K562 (cell line): Measurements from ENCODE around the gene ADAMTSL2. TPM values are rescaled to one million over a fixed set of nuclear protein-coding genes. Genes with fewer than 3 reads are reported as not detected.

Source experiments
- ATAC-seq: fragments of 200-7000 bp; cut with Tn5 transposase; 3 replicates; pipeline ENCODE4 v1.9.1; 2020; ENCODE audit warnings: moderate library complexity
- BruUV-seq: library from RNA; stranded (reverse); fragments of 400-500 nt; replicated peaks from 2 replicates; lab custom pipeline; 2021; lab: Mats Ljungman, UMichigan
- CTCF ChIA-PET: fragments of 300-600 bp; formaldehyde crosslinking; extraction: SDS; loops from one replicate; lab custom pipeline; 2021; ENCODE audit warnings: low intra/inter-chr PET ratio; lab: Yijun Ruan, JAX
- POLR2A ChIA-PET: fragments of 300-600, 350-650 bp; sonication (Branson Sonifier 250); formaldehyde crosslinking; extraction: SDS; loops from one replicate; lab custom pipeline; 2021; ENCODE audit warnings: antibody characterized with exemption, inconsistent platforms; lab: Yijun Ruan, JAX
- DNase-seq, 4 experiments: peaks; one replicate each; pipeline versions ENCODE4 v3.0.0 to v3.0.0-alpha.2; 2011 to 2018; ENCODE audit warnings: low spot score in 3 of 4, mixed read lengths in 3 of 4; ENCODE audit errors: extremely low read depth in 1 of 4
- FAIRE-seq: peaks from 2 replicates; lab custom pipeline; 2011; peaks lifted over from hg19 to GRCh38; lab: Jason Lieb, UNC
- H2AFZ ChIP-seq: 2 replicates; pipeline ENCODE4 v1.6.0; 2011; ENCODE audit warnings: low read depth, low read length, control low read depth, inconsistent platforms
- H3K27ac ChIP-seq: fragments of 200-600 bp; 3 replicates; pipeline ENCODE4 v1.8.0; 2011; ENCODE audit warnings: low read depth, mild to moderate bottlenecking, control low read depth, inconsistent platforms, low read length, moderate library complexity, mixed read lengths; ENCODE audit errors: extremely low read depth
- H3K27me3 ChIP-seq, 2 experiments: fragments of 300-600 bp in 1 of 2; 2 replicates in 1 of 2; 3 replicates in 1 of 2; pipeline versions ENCODE4 v1.6.0 to v1.8.0; 2011; ENCODE audit warnings: inconsistent platforms in 2 of 2, low read length in 2 of 2, mild to moderate bottlenecking in 1 of 2, mixed read lengths in 1 of 2, moderate library complexity in 1 of 2; ENCODE audit not compliant: control insufficient read depth in 2 of 2, insufficient read depth in 2 of 2
- H3K36me3 ChIP-seq: fragments of 300-600 bp; 3 replicates; pipeline ENCODE4 v1.8.0; 2011; ENCODE audit warnings: mild to moderate bottlenecking, low read length, inconsistent platforms; ENCODE audit not compliant: control insufficient read depth, insufficient read depth
- H3K4me1 ChIP-seq, 2 experiments: fragments of 200-600 bp in 1 of 2; replicated peaks in 1 of 2; 2 replicates in 1 of 2; 3 replicates in 1 of 2; pipeline versions ENCODE4 v1.5.1 to v1.8.0; 2011; ENCODE audit warnings: inconsistent platforms in 2 of 2, low read length in 2 of 2, mild to moderate bottlenecking in 1 of 2, mixed read lengths in 1 of 2, moderate library complexity in 1 of 2; ENCODE audit not compliant: control insufficient read depth in 2 of 2, insufficient read depth in 2 of 2
- H3K4me2 ChIP-seq: 2 replicates; pipeline ENCODE4 v1.6.1; 2011; ENCODE audit warnings: low read length, control low read depth, inconsistent platforms, mixed read lengths; ENCODE audit not compliant: insufficient read depth
- H3K4me3 ChIP-seq: fragments of 200-600 bp; sonication (generic), shearing (Covaris generic); 2 replicates; pipeline ENCODE4 v1.5.1; 2016; ENCODE audit warnings: control low read depth, inconsistent platforms
- H3K79me2 ChIP-seq: fragments of 200-600 bp; 3 replicates; pipeline ENCODE4 v1.8.0; 2011; ENCODE audit warnings: low read length, inconsistent platforms; ENCODE audit not compliant: control insufficient read depth, insufficient read depth
- H3K9ac ChIP-seq, 2 experiments: 2 replicates each; pipeline versions ENCODE4 v1.6.0 to v1.6.1; 2011; ENCODE audit warnings: low read depth in 2 of 2, low read length in 2 of 2, control low read depth in 1 of 2, inconsistent platforms in 1 of 2, mild to moderate bottlenecking in 1 of 2, mixed read lengths in 1 of 2; ENCODE audit not compliant: insufficient read depth in 1 of 2
- H3K9me1 ChIP-seq: one replicate; pipeline ENCODE4 v1.6.0; 2011; ENCODE audit warnings: inconsistent platforms, mild to moderate bottlenecking, low read length, moderate library complexity; ENCODE audit not compliant: control insufficient read depth, insufficient read depth
- H3K9me3 ChIP-seq: replicated peaks from 2 replicates; pipeline ENCODE4 v1.5.1; 2011; ENCODE audit warnings: low read depth, low read length, inconsistent platforms; ENCODE audit not compliant: control insufficient read depth, insufficient read depth
- H4K20me1 ChIP-seq: replicated peaks from 2 replicates; pipeline ENCODE4 v1.6.1; 2011; ENCODE audit warnings: low read length, inconsistent platforms, mixed read lengths; ENCODE audit not compliant: control insufficient read depth, insufficient read depth
- ETS1 ChIP-seq: conservative IDR thresholded peaks from 2 replicates; pipeline ENCODE4 v1.6.1; 2011; ENCODE audit warnings: low read depth, mild to moderate bottlenecking, low read length; ENCODE audit not compliant: control insufficient read depth
- GATA2 ChIP-seq: sonication (generic); formaldehyde crosslinking; IDR thresholded peaks from 2 replicates; pipeline ENCODE4 v1.4.0; 2020; ENCODE audit warnings: mild to moderate bottlenecking, missing genetic modification reagents
- HIVEP1 ChIP-seq: fragments of 250-450 bp; sonication (Bioruptor Pico); IDR thresholded peaks from 2 replicates; pipeline ENCODE4 v1.4.0; 2020; ENCODE audit warnings: mild to moderate bottlenecking
- JUN ChIP-seq, 2 experiments: sonication (generic) in 1 of 2; formaldehyde crosslinking in 1 of 2; IDR thresholded peaks; 2 replicates each; pipeline versions ENCODE4 v1.6.1 to v1.8.0; 2012 to 2022; ENCODE audit warnings: borderline replicate concordance in 2 of 2, mild to moderate bottlenecking in 2 of 2, improper control_type of control experiment in 1 of 2, low read depth in 1 of 2, low read length in 1 of 2, missing genetic modification reagents in 1 of 2
- ZBTB7A ChIP-seq: IDR thresholded peaks from 2 replicates; pipeline ENCODE4 v1.6.1; 2011; ENCODE audit warnings: low read depth, mild to moderate bottlenecking, low read length, moderate library complexity, borderline replicate concordance; ENCODE audit not compliant: control insufficient read depth
- ZFP30 ChIP-seq: fragments of 250-450 bp; sonication (Bioruptor Pico); IDR thresholded peaks from 2 replicates; pipeline ENCODE4 v1.8.0; 2022; ENCODE audit warnings: moderate library complexity, mild to moderate bottlenecking, inconsistent platforms, borderline replicate concordance
- ZNF146 ChIP-seq: IDR thresholded peaks from one replicate; pipeline ENCODE4 v1.6.1; 2018; ENCODE audit warnings: missing compliant biosample characterization; ENCODE audit not compliant: unreplicated experiment
- ZNF263 ChIP-seq: sonication (generic); formaldehyde crosslinking; IDR thresholded peaks from 2 replicates; pipeline ENCODE4 v1.8.0; 2022; ENCODE audit warnings: mild to moderate bottlenecking, missing genetic modification reagents, borderline replicate concordance
- WGBS: fragments of 100-300 bp; shearing (Covaris generic); methylation state at CpG from one replicate; pipeline ENCODE4 v1.1.6; 2016; ENCODE audit warnings: low coverage, mixed read lengths; ENCODE audit not compliant: insufficient coverage; ENCODE audit errors: missing lambda C conversion rate; 5-methylcytosine and 5-hydroxymethylcytosine counted together
- in situ Hi-C: fragments of 300-500 bp; cut with MboI; formaldehyde crosslinking; loops from 4 replicates; pipeline ENCODE4 v1.15.0; 2018; ENCODE audit warnings: inconsistent platforms, mixed read lengths
- intact Hi-C: fragments of 100-400 bp; cut with micrococcal nuclease; formaldehyde crosslinking; loops from 2 replicates; pipeline ENCODE4 v1.14.2; 2022
- polyA plus RNA-seq, 8 experiments: library from polyadenylated mRNA; depleted of rRNA in 4 of 8; stranded (reverse) in 5 of 8; unstranded in 3 of 8; fragments of >200 nt; fragmentation: Nextera tagmentation in 2 of 8; fragmentation: Illumina TruSeq in 1 of 8; extraction: Ambion mirVana in 2 of 8; extraction: Trizol in 1 of 8; gene quantifications; 2 replicates each; pipeline versions ENCODE4 v1.2.1 to v1.2.3, GENCODE V29; 2011 to 2014; ENCODE audit warnings: inconsistent platforms in 1 of 8, missing spikeins in 1 of 8
- total RNA-seq, 7 experiments: library from RNA; depleted of rRNA in 6 of 7; stranded (reverse); fragments of >200 nt in 6 of 7; fragmentation: Illumina TruSeq in 2 of 7; extraction: Trizol in 2 of 7; gene quantifications; 2 replicates each; pipeline versions ENCODE4 v1.2.1 to v1.2.3, GENCODE V29; 2011 to 2021; ENCODE audit warnings: low replicate concordance in 1 of 7
- TF ChIP-seq, protein P1 (sequence below): sonication (generic); formaldehyde crosslinking; IDR thresholded peaks from 2 replicates; pipeline ENCODE4 v1.8.1; 2023; ENCODE audit warnings: missing genetic modification reagents, mild to moderate bottlenecking, borderline replicate concordance

ADAMTSL2 gene
- total and polyA plus RNA-seq, 9 of the 15 experiments (the other 6 are each of a cell fraction or from before 2014, with no cell fraction given): 0.04 TPM; not detected in 8

- TF ChIP-seq ZBTB7A: no peak
- no peak for TF ChIP-seq JUN (IDR thresholded peaks at IDR 0.05; ENCODE audit: borderline replicate concordance, low read depth, low read length)
- TF ChIP-seq JUN (CRISPR knock-in tag; IDR thresholded peaks at IDR 0.05; ENCODE audit: borderline replicate concordance): no peak
- no peak for TF ChIP-seq ZNF146
- no peak for TF ChIP-seq ZFP30 (CRISPR knock-in tag)
- no peak for TF ChIP-seq ETS1
- TF ChIP-seq HIVEP1: no peak
- TF ChIP-seq GATA2 (CRISPR knock-in tag): no peak
Observed at GRCh38 chr9:133529457-133529856, 5.0 kb upstream of the ADAMTSL2 start (continued).

GRCh38 chr9:133529874-133530273 lies 4.6 kb upstream of the ADAMTSL2 start:
- in situ Hi-C loops: no loop called here
- intact Hi-C loops: no loop called here

More at GRCh38 chr9:133529874-133530273, 4.6 kb upstream of the ADAMTSL2 start:
- DNase-seq (no peak), ATAC-seq (no peak)
- Histone ChIP-seq H3K4me3 (no peak overlapping the region), H3K9ac (no peak overlapping the region), H4K20me1 (peaks cover 27% of the 10 kb centered on the region), H3K9me3 (no peaks in the 10 kb centered on the region), H3K4me1 (peaks cover 0 to 31% of the 10 kb centered on the region in 2 experiments; a peak in 2 of 5 replicates), H3K36me3 (no peaks in the 10 kb centered on the region), H2AFZ (no peak overlapping the region), H3K27ac (no peak overlapping the region)
- CTCF ChIA-PET: no interaction called here
- WGBS: 0% methylated on average over 6 of the region's 7 CpGs
- BruUV-seq: no TSS peak
- TF ChIP-seq ZNF263 (CRISPR knock-in tag): peak; percentile 96
- TF ChIP-seq, protein P1, sequence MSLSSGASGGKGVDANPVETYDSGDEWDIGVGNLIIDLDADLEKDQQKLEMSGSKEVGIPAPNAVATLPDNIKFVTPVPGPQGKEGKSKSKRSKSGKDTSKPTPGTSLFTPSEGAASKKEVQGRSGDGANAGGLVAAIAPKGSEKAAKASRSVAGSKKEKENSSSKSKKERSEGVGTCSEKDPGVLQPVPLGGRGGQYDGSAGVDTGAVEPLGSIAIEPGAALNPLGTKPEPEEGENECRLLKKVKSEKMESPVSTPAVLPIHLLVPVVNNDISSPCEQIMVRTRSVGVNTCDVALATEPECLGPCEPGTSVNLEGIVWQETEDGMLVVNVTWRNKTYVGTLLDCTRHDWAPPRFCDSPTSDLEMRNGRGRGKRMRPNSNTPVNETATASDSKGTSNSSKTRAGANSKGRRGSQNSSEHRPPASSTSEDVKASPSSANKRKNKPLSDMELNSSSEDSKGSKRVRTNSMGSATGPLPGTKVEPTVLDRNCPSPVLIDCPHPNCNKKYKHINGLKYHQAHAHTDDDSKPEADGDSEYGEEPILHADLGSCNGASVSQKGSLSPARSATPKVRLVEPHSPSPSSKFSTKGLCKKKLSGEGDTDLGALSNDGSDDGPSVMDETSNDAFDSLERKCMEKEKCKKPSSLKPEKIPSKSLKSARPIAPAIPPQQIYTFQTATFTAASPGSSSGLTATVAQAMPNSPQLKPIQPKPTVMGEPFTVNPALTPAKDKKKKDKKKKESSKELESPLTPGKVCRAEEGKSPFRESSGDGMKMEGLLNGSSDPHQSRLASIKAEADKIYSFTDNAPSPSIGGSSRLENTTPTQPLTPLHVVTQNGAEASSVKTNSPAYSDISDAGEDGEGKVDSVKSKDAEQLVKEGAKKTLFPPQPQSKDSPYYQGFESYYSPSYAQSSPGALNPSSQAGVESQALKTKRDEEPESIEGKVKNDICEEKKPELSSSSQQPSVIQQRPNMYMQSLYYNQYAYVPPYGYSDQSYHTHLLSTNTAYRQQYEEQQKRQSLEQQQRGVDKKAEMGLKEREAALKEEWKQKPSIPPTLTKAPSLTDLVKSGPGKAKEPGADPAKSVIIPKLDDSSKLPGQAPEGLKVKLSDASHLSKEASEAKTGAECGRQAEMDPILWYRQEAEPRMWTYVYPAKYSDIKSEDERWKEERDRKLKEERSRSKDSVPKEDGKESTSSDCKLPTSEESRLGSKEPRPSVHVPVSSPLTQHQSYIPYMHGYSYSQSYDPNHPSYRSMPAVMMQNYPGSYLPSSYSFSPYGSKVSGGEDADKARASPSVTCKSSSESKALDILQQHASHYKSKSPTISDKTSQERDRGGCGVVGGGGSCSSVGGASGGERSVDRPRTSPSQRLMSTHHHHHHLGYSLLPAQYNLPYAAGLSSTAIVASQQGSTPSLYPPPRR (CRISPR knock-in tag): no peak
- TF ChIP-seq, all 486 proteins: peak for 1
- Histone ChIP-seq H3K9me1 (no peaks in the 10 kb centered on the region), H3K79me2 (no peaks in the 10 kb centered on the region), H3K27me3 (peaks cover 68 to 93% of the 10 kb centered on the region in 2 experiments; a peak in 4 of 5 replicates), H3K4me2 (no peak overlapping the region)
- no peak for FAIRE-seq
- POLR2A ChIA-PET: interaction anchor here (0.6 to 1.4 kb wide), 5 partner anchors 14 to 1462 kb away, joined by 3 to 6 read pairs (median 4); no protein-coding TSS in a partner anchor
